Measurements from ENCODE around the gene KRT14.
"Not testable (repeated sequence)": the region's sequence is repeated elsewhere in the genome, so short reads cannot be mapped to it uniquely, and the experiment has no call there.

Gene KRT14

GRCh38 chr17:41627316-41628072 lies 40.8 kb upstream of the KRT14 start:
- no peak for DNase-seq (ENCODE audit: low read depth, low spot score)
- H3K4me3 ChIP-seq (ENCODE audit: low read depth, low read length), result no peak overlapping the region
- POLR2A ChIA-PET, result no interaction called here
- TF ChIP-seq CTCF (IDR thresholded peaks at IDR 0.05; ENCODE audit: insufficient read depth, low read length, missing control alignments), result no peak
- CTCF ChIA-PET, result interaction anchor here (1.4 to 3.8 kb wide), 3 partner anchors 18 to 78 kb away, joined by 4 to 19 read pairs (median 12); no protein-coding TSS in a partner anchor

- POLR2A ChIA-PET; H3K4me3 ChIP-seq (ENCODE audit: low read depth, low read length); DNase-seq (ENCODE audit: low read depth, low spot score): not testable (repeated sequence)
- CTCF ChIA-PET, result interaction anchor here (1.4 to 3.8 kb wide), 2 partner anchors 18 to 22 kb away, joined by 4 to 19 read pairs; no protein-coding TSS in a partner anchor
Measured at GRCh38 chr17:41626914-41627295, 40.2 kb upstream of the KRT14 start.

GRCh38 chr17:41626028-41626913 lies 39.6 kb upstream of the KRT14 start:
- CTCF ChIA-PET; DNase-seq (ENCODE audit: low read depth, low spot score); POLR2A ChIA-PET; H3K4me3 ChIP-seq (ENCODE audit: low read depth, low read length): not testable (repeated sequence)

GRCh38 chr17:41625602-41626001 lies 38.9 kb upstream of the KRT14 start:
- no peak for TF ChIP-seq CTCF (IDR thresholded peaks at IDR 0.05; ENCODE audit: insufficient read depth, low read length, missing control alignments)
- no peak for DNase-seq (ENCODE audit: low read depth, low spot score)
- ChIA-PET POLR2A (no interaction called here), CTCF (no interaction called here)
- H3K4me3 ChIP-seq (ENCODE audit: low read depth, low read length), result no peak overlapping the region

GRCh38 chr17:41624208-41625101 lies 37.8 kb upstream of the KRT14 start, which contains the start of gene KRT17:
Gene KRT17 (minus strand): TSS chr17:41624575. CDS start chr17:41624509, 66 bp downstream.
- no peak for DNase-seq (ENCODE audit: low read depth, low spot score)
- no peak for TF ChIP-seq CTCF (IDR thresholded peaks at IDR 0.05; ENCODE audit: insufficient read depth, low read length, missing control alignments)
- H3K4me3 ChIP-seq (ENCODE audit: low read depth, low read length), result no peak within 1 kb of the TSS
- CTCF ChIA-PET, result interaction anchor here (1.1 to 3.3 kb wide), 3 partner anchors 24 to 767 kb away, joined by 3 to 21 read pairs (median 5); no protein-coding TSS in a partner anchor
- POLR2A ChIA-PET, result no interaction called here

GRCh38 chr17:41623184-41623861 lies 36.6 kb upstream of the KRT14 start:
- DNase-seq (ENCODE audit: low read depth, low spot score); POLR2A ChIA-PET; H3K4me3 ChIP-seq (ENCODE audit: low read depth, low read length): not testable (repeated sequence)
- CTCF ChIA-PET, result interaction anchor here (0.9 to 3.3 kb wide), 4 partner anchors 25 to 766 kb away, joined by 3 to 21 read pairs (median 4); no protein-coding TSS in a partner anchor

- CTCF ChIA-PET, result interaction anchor here (1.0 to 3.3 kb wide), 3 partner anchors 26 to 74 kb away, joined by 3 to 21 read pairs (median 5); no protein-coding TSS in a partner anchor
- POLR2A ChIA-PET; H3K4me3 ChIP-seq (ENCODE audit: low read depth, low read length); DNase-seq (ENCODE audit: low read depth, low spot score): not testable (repeated sequence)
Measured at GRCh38 chr17:41622340-41623183, 35.9 kb upstream of the KRT14 start.

Data from AG04449 (cell line).